GM18951 (cell line): ENCODE measurements around the gene SNORC.

Experiments used
- POLR2A ChIP-seq: IDR thresholded peaks from 4 replicates; pipeline ENCODE4 v1.6.1; 2011; ENCODE audit warnings: mild to moderate bottlenecking; ENCODE audit not compliant: insufficient read length, insufficient read depth; ENCODE audit errors: extremely low read depth
- in situ Hi-C: fragments of 300-500 bp; cut with MboI; formaldehyde crosslinking; loops from one replicate; pipeline ENCODE4 v1.12.0; 2022; ENCODE audit warnings: low sequenced_read_pairs, mixed read lengths, inconsistent platforms; ENCODE audit not compliant: unreplicated experiment

SNORC gene

GRCh38 chr2:232880764-232881351, 10.8 kb downstream of the SNORC start:
- no peak for TF ChIP-seq POLR2A
- in situ Hi-C loops, result no loop called here

- in situ Hi-C loops, result no loop called here
- TF ChIP-seq POLR2A, result no peak
Observed at GRCh38 chr2:232882085-232882484, 12.0 kb downstream of the SNORC start.

- no peak for TF ChIP-seq POLR2A
Observed at GRCh38 chr2:232882505-232883115, 12.5 kb downstream of the SNORC start.

GRCh38 chr2:232883116-232883721, 13.2 kb downstream of the SNORC start:
- in situ Hi-C loops, result no loop called here
- TF ChIP-seq POLR2A, result no peak

More at GRCh38 chr2:232882505-232883115, 12.5 kb downstream of the SNORC start:
- in situ Hi-C loops, result no loop called here

- in situ Hi-C loops, result no loop called here
- no peak for TF ChIP-seq POLR2A
Observed at GRCh38 chr2:232884001-232884421, 13.9 kb downstream of the SNORC start.

GRCh38 chr2:232884549-232885263, 14.6 kb downstream of the SNORC start:
- no peak for TF ChIP-seq POLR2A
- in situ Hi-C loops, result no loop called here

- in situ Hi-C loops, result no loop called here
- TF ChIP-seq POLR2A, result no peak
Observed at GRCh38 chr2:232885264-232885961, 15.3 kb downstream of the SNORC start.

- no peak for TF ChIP-seq POLR2A
- in situ Hi-C loops, result no loop called here
Observed at GRCh38 chr2:232886176-232886575, 16.1 kb downstream of the SNORC start.

GRCh38 chr2:232886632-232887031, 16.6 kb downstream of the SNORC start:
- in situ Hi-C loops, result no loop called here
- TF ChIP-seq POLR2A, result no peak

- in situ Hi-C loops, result no loop called here
- TF ChIP-seq POLR2A, result no peak
Observed at GRCh38 chr2:232887171-232887850, 17.2 kb downstream of the SNORC start.

GRCh38 chr2:232888099-232888836, 18.2 kb downstream of the SNORC start:
- TF ChIP-seq POLR2A, result no peak
- in situ Hi-C loops, result no loop called here

- in situ Hi-C loops, result no loop called here
- no peak for TF ChIP-seq POLR2A
Observed at GRCh38 chr2:232888839-232889529, 18.9 kb downstream of the SNORC start.
